HepG2 (cell line): ENCODE results near the gene CCDC183.

ENCODE experiments used
- POLR2A ChIP-seq, 2 experiments: IDR thresholded peaks; 2 replicates each; pipeline ENCODE4 v1.6.1; 2011; ENCODE audit warnings: low read depth in 2 of 2, low read length in 2 of 2, mild to moderate bottlenecking in 1 of 2, moderate library complexity in 1 of 2; ENCODE audit not compliant: insufficient read depth in 1 of 2
- SALL2 ChIP-seq: sonication (generic); formaldehyde crosslinking; IDR thresholded peaks from 2 replicates; pipeline ENCODE4 v1.8.1; 2023; ENCODE audit warnings: mild to moderate bottlenecking, missing genetic modification reagents, inconsistent platforms
- ZNF138 ChIP-seq: sonication (generic); formaldehyde crosslinking; IDR thresholded peaks from 2 replicates; pipeline ENCODE4 v1.5.0; 2020; ENCODE audit warnings: mild to moderate bottlenecking, low read depth, missing genetic modification reagents
- ZNF720 ChIP-seq: sonication (generic); formaldehyde crosslinking; IDR thresholded peaks from 2 replicates; pipeline ENCODE4 v1.4.0; 2020; ENCODE audit warnings: missing genetic modification reagents
- TF ChIP-seq, protein P1 (sequence below), 2 experiments: fragments of 450-650 bp in 1 of 2; sonication (generic) in 1 of 2; formaldehyde crosslinking; IDR thresholded peaks; 2 replicates each; pipeline versions ENCODE4 v1.5.0 to v1.8.0; 2020 to 2022; ENCODE audit warnings: mild to moderate bottlenecking in 1 of 2, missing genetic modification reagents in 1 of 2

DNA sequence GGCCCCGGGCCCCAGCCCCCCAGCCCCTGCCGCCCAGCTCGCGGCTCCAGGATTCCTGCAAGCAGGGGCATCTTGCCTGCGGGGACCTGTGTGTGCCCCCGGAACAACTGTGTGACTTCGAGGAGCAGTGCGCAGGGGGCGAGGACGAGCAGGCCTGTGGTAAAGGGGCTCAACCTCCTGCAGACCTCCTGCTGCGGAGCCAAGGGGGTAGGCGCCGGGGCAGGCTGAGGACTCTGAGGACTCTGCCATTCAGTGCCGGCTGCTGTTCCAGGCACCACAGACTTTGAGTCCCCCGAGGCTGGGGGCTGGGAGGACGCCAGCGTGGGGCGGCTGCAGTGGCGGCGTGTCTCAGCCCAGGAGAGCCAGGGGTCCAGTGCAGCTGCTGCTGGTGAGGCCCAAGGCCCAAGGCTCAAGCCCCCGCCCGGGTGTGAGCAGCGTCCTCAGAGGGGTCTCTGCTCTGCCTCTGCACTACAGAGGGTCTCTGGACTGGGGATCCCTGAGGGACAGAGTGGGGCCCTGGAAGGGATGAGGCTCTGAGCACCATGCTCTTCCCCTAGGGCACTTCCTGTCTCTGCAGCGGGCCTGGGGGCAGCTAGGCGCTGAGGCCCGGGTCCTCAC is 59.4 kb downstream of the CCDC183 start:
- TF ChIP-seq ZNF138 (CRISPR knock-in tag) (no peak), ZNF720 (CRISPR knock-in tag) (no peak), POLR2A (IDR thresholded peaks at IDR 0.05; ENCODE audit: insufficient read depth in 1 of 2, low read depth in 2 of 2, low read length in 2 of 2) (no peak), SALL2 (CRISPR knock-in tag) (no peak)
- TF ChIP-seq, protein P1, sequence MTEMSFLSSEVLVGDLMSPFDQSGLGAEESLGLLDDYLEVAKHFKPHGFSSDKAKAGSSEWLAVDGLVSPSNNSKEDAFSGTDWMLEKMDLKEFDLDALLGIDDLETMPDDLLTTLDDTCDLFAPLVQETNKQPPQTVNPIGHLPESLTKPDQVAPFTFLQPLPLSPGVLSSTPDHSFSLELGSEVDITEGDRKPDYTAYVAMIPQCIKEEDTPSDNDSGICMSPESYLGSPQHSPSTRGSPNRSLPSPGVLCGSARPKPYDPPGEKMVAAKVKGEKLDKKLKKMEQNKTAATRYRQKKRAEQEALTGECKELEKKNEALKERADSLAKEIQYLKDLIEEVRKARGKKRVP (CRISPR knock-in tag; IDR thresholded peaks at IDR 0.05): no peak
